H9 (cell line): Measurements from ENCODE around the gene GRID1. TPM values are rescaled to one million over a fixed set of nuclear protein-coding genes. Genes with fewer than 3 reads are reported as not detected.

Source experiments
- DNase-seq: peaks from one replicate; pipeline ENCODE4 v3.0.0-alpha.2; 2017
- H2AFZ ChIP-seq: one replicate; pipeline ENCODE4 v1.6.1; 2013; ENCODE audit warnings: mild to moderate bottlenecking, low read length, control low read depth, moderate library complexity
- H2AK5ac ChIP-seq: 2 replicates; pipeline ENCODE4 v1.6.1; 2013; ENCODE audit warnings: low read length, control low read depth, mixed read lengths; ENCODE audit not compliant: insufficient read length
- H2BK120ac ChIP-seq: one replicate; pipeline ENCODE4 v1.6.1; 2013; ENCODE audit warnings: low read depth, mild to moderate bottlenecking, low read length, control low read depth, inconsistent platforms; ENCODE audit not compliant: poor library complexity, severe bottlenecking
- H2BK12ac ChIP-seq: 2 replicates; pipeline ENCODE4 v1.6.1; 2013; ENCODE audit warnings: low read length, control low read depth, mixed read lengths, low read depth; ENCODE audit not compliant: insufficient read length
- H2BK15ac ChIP-seq: 2 replicates; pipeline ENCODE4 v1.6.1; 2013; ENCODE audit warnings: low read depth, low read length, control low read depth
- H2BK20ac ChIP-seq: one replicate; pipeline ENCODE4 v1.6.1; 2013; ENCODE audit warnings: low read depth, mild to moderate bottlenecking, low read length, control low read depth, inconsistent platforms; ENCODE audit not compliant: poor library complexity, severe bottlenecking
- H2BK5ac ChIP-seq: 2 replicates; pipeline ENCODE4 v1.6.1; 2013; ENCODE audit warnings: low read length, control low read depth, mixed read lengths; ENCODE audit not compliant: insufficient read length
- H3K14ac ChIP-seq: 2 replicates; pipeline ENCODE4 v1.6.1; 2013; ENCODE audit warnings: low read length, control low read depth; ENCODE audit not compliant: insufficient read depth
- H3K18ac ChIP-seq: 2 replicates; pipeline ENCODE4 v1.6.1; 2013; ENCODE audit warnings: low read depth, mild to moderate bottlenecking, mixed read lengths, low read length, control low read depth; ENCODE audit not compliant: insufficient read length
- H3K23ac ChIP-seq: 2 replicates; pipeline ENCODE4 v1.6.1; 2013; ENCODE audit warnings: low read length, control low read depth, mixed read lengths, low read depth; ENCODE audit not compliant: insufficient read length
- H3K23me2 ChIP-seq: 2 replicates; pipeline ENCODE4 v1.6.1; 2013; ENCODE audit warnings: low read depth, mild to moderate bottlenecking, mixed read lengths, low read length, control low read depth; ENCODE audit not compliant: insufficient read length, poor library complexity, severe bottlenecking
- H3K27ac ChIP-seq: 2 replicates; pipeline ENCODE4 v1.5.1; 2013; ENCODE audit warnings: low read length, control low read depth, mixed read lengths, low read depth; ENCODE audit not compliant: insufficient read length
- H3K27me3 ChIP-seq: 2 replicates; pipeline ENCODE4 v1.6.1; 2013; ENCODE audit warnings: low read length, control low read depth, inconsistent platforms; ENCODE audit not compliant: insufficient read depth
- H3K4ac ChIP-seq: 2 replicates; pipeline ENCODE4 v1.6.1; 2013; ENCODE audit warnings: low read depth, mild to moderate bottlenecking, control low read depth, inconsistent platforms, low read length, moderate library complexity
- H3K4me1 ChIP-seq: 2 replicates; pipeline ENCODE4 v1.6.1; 2013; ENCODE audit warnings: low read length, control low read depth, inconsistent platforms; ENCODE audit not compliant: insufficient read depth
- H3K4me2 ChIP-seq: 2 replicates; pipeline ENCODE4 v1.6.1; 2013; ENCODE audit warnings: low read length, control low read depth, mixed read lengths; ENCODE audit not compliant: insufficient read length, insufficient read depth
- H3K56ac ChIP-seq: 2 replicates; pipeline ENCODE4 v1.6.1; 2013; ENCODE audit warnings: low read depth, mild to moderate bottlenecking, mixed read lengths, low read length, control low read depth; ENCODE audit not compliant: insufficient read length
- H3K79me1 ChIP-seq: 2 replicates; pipeline ENCODE4 v1.6.1; 2013; ENCODE audit warnings: low read depth, mild to moderate bottlenecking, moderate library complexity, low read length, control low read depth, inconsistent platforms; ENCODE audit not compliant: insufficient read depth, poor library complexity, severe bottlenecking
- H3K79me2 ChIP-seq: 2 replicates; pipeline ENCODE4 v1.6.1; 2013; ENCODE audit warnings: low read length, control low read depth, inconsistent platforms; ENCODE audit not compliant: insufficient read depth
- H3K9ac ChIP-seq: 2 replicates; pipeline ENCODE4 v1.6.1; 2013; ENCODE audit warnings: low read length, control low read depth, mixed read lengths; ENCODE audit not compliant: insufficient read length; ENCODE audit errors: extremely low read depth
- H3K9me3 ChIP-seq: one replicate; pipeline ENCODE4 v1.6.1; 2013; ENCODE audit warnings: low read depth, low read length, inconsistent platforms; ENCODE audit not compliant: control insufficient read depth
- H3T11ph ChIP-seq: one replicate; pipeline ENCODE4 v1.6.1; 2013; ENCODE audit warnings: mild to moderate bottlenecking, low read length, control low read depth, inconsistent platforms
- H4K20me1 ChIP-seq: one replicate; pipeline ENCODE4 v1.6.1; 2013; ENCODE audit not compliant: control insufficient read depth, insufficient read length, insufficient read depth
- H4K5ac ChIP-seq: 2 replicates; pipeline ENCODE4 v1.6.1; 2013; ENCODE audit warnings: low read depth, mild to moderate bottlenecking, mixed read lengths, low read length, control low read depth; ENCODE audit not compliant: insufficient read length
- H4K8ac ChIP-seq: replicated peaks from 2 replicates; pipeline ENCODE4 v1.6.1; 2013; ENCODE audit warnings: low read length, control low read depth, mixed read lengths, low read depth; ENCODE audit not compliant: insufficient read length
- H4K91ac ChIP-seq: 2 replicates; pipeline ENCODE4 v1.6.1; 2013; ENCODE audit warnings: low read depth, mild to moderate bottlenecking, moderate library complexity, mixed read lengths, low read length, control low read depth; ENCODE audit not compliant: insufficient read length
- H3K27ac Mint-ChIP-seq, 3 experiments: 2 replicates in 2 of 3; 3 replicates in 1 of 3; pipeline ENCODE4 v1.8.0; 2020 to 2021; ENCODE audit warnings: mixed read lengths in 3 of 3, mild to moderate bottlenecking in 1 of 3, moderate library complexity in 1 of 3
- H3K27me3 Mint-ChIP-seq: 2 replicates; pipeline ENCODE4 v1.8.0; 2021; ENCODE audit warnings: low read depth, mild to moderate bottlenecking, moderate library complexity, mixed read lengths
- H3K36me3 Mint-ChIP-seq, 3 experiments: 2 replicates in 2 of 3; 3 replicates in 1 of 3; pipeline ENCODE4 v1.8.0; 2020 to 2021; ENCODE audit warnings: low read depth in 3 of 3, mixed read lengths in 3 of 3; ENCODE audit not compliant: insufficient read depth in 1 of 3
- H3K4me1 Mint-ChIP-seq, 2 experiments: 2 replicates each; pipeline ENCODE4 v1.8.0; 2020; ENCODE audit warnings: mixed read lengths in 2 of 2
- H3K4me3 Mint-ChIP-seq, 2 experiments: 2 replicates in 1 of 2; 3 replicates in 1 of 2; pipeline ENCODE4 v1.8.0; 2020 to 2021; ENCODE audit warnings: mild to moderate bottlenecking in 2 of 2, mixed read lengths in 2 of 2, moderate library complexity in 1 of 2
- H3K9me3 Mint-ChIP-seq, 2 experiments: 2 replicates in 1 of 2; 3 replicates in 1 of 2; pipeline ENCODE4 v1.8.0; 2020; ENCODE audit warnings: mild to moderate bottlenecking in 2 of 2, mixed read lengths in 2 of 2, moderate library complexity in 1 of 2
- CTCF ChIP-seq: fragments of 200-600 bp; sonication (generic); conservative IDR thresholded peaks from 3 replicates; pipeline ENCODE4 v1.8.0; 2021; ENCODE audit warnings: antibody characterized with exemption, mild to moderate bottlenecking
- WGBS: extraction: QIAGEN DNeasy Blood & Tissue Kit; methylation state at CpG from one replicate; pipeline ENCODE4 v1.1.7; 2013; ENCODE audit warnings: missing lambda C conversion rate, low lambda C conversion rate, mixed read lengths; ENCODE audit not compliant: insufficient read length; ENCODE audit errors: extremely low coverage; 5-methylcytosine and 5-hydroxymethylcytosine counted together
- total RNA-seq: library from RNA; stranded (reverse); gene quantifications from 2 replicates; pipeline ENCODE4 v1.2.1, GENCODE V29; 2021

Gene GRID1
- total RNA-seq, 1 experiment from 2014 or later, result 0.35 TPM

- Histone ChIP-seq H2BK5ac (no peak overlapping the region), H4K20me1 (no peaks in the 10 kb centered on the region), H3K18ac (no peak overlapping the region), H3K14ac (no peak overlapping the region), H2BK120ac (no peak overlapping the region), H2AFZ (no peak overlapping the region), H3K9ac (no peak overlapping the region), H3K4me2 (no peak overlapping the region), H4K91ac (no peak overlapping the region), H3K9me3 (no peaks in the 10 kb centered on the region), H4K8ac (no peak overlapping the region), H3T11ph (no peak overlapping the region), H3K4ac (no peak overlapping the region), H4K5ac (no peak overlapping the region), H2BK12ac (no peak overlapping the region), H3K23ac (no peak overlapping the region), H3K27me3 (no peaks in the 10 kb centered on the region), H2BK20ac (no peak overlapping the region), H3K4me1 (no peaks in the 10 kb centered on the region; the same call in 1 of the 2 replicates), H2AK5ac (no peak overlapping the region), H2BK15ac (no peak overlapping the region), H3K23me2 (no peaks in the 10 kb centered on the region), H3K56ac (no peak overlapping the region), H3K79me2 (no peaks in the 10 kb centered on the region), H3K79me1 (no peaks in the 10 kb centered on the region), H3K27ac (no peak overlapping the region)
- Mint-ChIP-seq H3K4me3 (no peak overlapping the region), H3K27ac (no peak overlapping the region), H3K36me3 (no peaks in the 10 kb centered on the region), H3K27me3 (peaks cover 7% of the 10 kb centered on the region), H3K4me1 (peaks cover 6 to 7% of the 10 kb centered on the region in 2 experiments), H3K9me3 (no peaks in the 10 kb centered on the region)
- DNase-seq, result no peak
- no peak for TF ChIP-seq CTCF
- WGBS, result no CpG with 5 or more reads among the region's 1 CpG
Measured at GRCh38 chr10:86200867-86201266, 165.7 kb downstream of the GRID1 start.
